HG03571 (cell line): Measurements from ENCODE around the gene ERCC2.
"Not testable (repeated sequence)": the region's sequence is repeated elsewhere in the genome, so short reads cannot be mapped to it uniquely, and the experiment has no call there.

Experiments
- ATAC-seq: cut with Tn5 transposase; IDR thresholded peaks from one replicate; pipeline ENCODE4 v1.9.1; 2021; ENCODE audit not compliant: unreplicated experiment

ERCC2 gene

DNA sequence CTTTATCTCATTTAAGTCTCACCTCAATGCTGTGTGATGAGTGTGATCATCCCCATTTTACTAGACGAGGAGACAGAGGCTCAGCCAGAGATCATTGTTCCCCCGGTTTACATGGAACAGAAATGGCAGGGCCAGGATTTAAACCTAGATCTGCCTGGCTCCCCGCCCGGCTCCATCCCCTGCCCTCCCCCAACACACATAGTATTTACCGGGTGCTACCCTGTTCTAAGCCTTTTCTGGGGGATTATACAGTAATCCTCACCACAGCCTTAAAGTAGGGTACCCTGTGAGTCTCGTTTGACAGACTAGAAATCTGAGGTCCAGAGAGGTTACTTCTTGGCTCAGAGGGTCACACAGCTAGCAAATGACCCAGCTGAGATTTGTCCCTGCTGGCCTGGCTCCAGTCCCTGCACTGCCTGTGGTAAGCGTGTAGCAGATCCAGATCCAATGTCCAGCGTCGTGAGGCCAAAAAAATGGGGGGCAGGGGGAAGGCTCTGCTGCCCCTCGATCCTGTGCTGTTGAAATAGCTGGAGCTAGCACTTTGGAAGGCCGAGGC lies 33.6 kb downstream of the ERCC2 start:
- no peak for ATAC-seq

- not testable (repeated sequence) for ATAC-seq
Observed at GRCh38 chr19:45334881-45335280, 35.5 kb downstream of the ERCC2 start.

GRCh38 chr19:45333609-45334303 lies 36.6 kb downstream of the ERCC2 start:
- ATAC-seq: no peak

DNA sequence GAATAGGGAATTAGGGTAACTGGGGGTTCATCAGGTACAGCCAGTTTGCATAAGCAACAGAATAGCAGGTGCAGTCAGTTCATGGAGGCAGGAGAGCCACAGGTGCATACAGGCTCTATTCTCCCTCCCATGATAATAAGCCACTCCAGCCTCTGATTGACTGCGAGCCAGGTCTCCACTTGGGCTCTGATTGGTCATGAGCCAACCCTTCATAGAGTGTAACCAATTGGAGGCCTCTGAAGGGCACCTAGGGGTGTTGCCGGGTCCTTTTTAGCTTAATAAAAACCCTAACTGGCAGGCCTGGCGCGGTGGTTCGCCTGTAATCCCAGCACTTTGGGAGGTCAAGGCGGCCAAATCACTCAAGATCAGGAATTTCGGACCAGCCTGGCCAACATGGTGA lies 39.0 kb downstream of the ERCC2 start:
- no peak for ATAC-seq

DNA sequence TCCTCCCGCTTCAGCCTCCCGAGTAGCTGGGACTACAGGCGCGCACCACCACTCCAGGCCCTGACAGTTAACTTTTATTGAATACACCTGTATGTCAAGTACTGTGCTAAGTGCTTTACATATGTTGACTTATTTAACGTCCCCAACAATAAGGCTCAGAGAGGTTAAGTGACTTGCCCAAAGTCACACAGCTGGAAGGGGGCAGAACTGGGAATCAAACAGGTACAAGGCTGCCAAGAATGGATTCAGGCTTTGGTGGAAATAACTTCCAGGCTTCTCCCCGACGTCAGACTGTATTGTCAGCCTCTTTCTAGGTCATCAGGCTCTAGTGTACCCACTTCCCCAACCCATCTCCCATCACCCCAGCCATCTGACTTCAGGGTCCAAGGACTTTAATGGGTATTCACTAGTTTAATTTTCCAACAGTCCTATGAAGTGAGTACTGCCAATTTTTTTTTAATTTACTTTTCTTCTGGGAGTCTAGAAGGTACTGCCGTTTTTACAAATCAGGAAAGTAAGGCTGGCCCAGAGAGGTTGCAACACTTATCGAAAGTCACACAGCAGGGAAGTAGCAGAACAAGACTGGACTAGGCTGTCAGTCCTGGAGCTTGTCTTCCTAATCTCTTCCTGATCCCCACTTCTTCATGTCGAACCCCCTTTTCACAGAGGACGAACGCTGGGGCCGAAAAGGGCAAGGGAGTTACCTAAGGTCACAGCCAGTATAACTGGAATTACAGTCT lies 42.8 kb downstream of the ERCC2 start:
- no peak for ATAC-seq

GRCh38 chr19:45324349-45324907 lies 45.9 kb downstream of the ERCC2 start:
- no peak for ATAC-seq

- ATAC-seq: no peak
Observed at GRCh38 chr19:45323671-45324081, 46.7 kb downstream of the ERCC2 start.

GRCh38 chr19:45322744-45323281 lies 47.6 kb downstream of the ERCC2 start, which contains the start of gene CKM:
Gene CKM (minus strand): TSS chr19:45322875. CDS start chr19:45319713, 3,162 bp downstream.
- no peak for ATAC-seq

DNA sequence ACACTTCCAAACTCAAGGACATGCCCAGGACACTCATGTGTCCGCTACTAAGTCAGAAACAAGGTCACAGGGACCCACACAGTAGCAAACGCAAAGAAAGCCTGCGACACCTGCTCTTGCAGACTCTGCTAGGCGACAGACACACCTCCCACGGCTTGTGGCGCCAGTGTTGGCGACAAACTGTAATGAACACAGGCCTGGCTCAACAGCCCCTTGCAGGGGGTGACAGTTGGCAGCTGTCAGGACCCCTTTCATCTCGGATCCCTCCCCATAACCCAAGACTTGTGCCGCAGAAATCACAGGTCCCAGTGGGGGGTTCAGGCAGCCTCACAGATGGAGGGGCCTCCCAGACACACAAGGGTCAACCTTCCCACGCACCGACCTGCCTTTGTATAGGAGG lies 48.1 kb downstream of the ERCC2 start:
- no peak for ATAC-seq

- no peak for ATAC-seq
Observed at GRCh38 chr19:45321848-45322247, 48.5 kb downstream of the ERCC2 start.

- ATAC-seq: no peak
Observed at GRCh38 chr19:45320997-45321775, 49.2 kb downstream of the ERCC2 start.

- ATAC-seq: no peak
Observed at GRCh38 chr19:45315304-45315703, 55.1 kb downstream of the ERCC2 start.

DNA sequence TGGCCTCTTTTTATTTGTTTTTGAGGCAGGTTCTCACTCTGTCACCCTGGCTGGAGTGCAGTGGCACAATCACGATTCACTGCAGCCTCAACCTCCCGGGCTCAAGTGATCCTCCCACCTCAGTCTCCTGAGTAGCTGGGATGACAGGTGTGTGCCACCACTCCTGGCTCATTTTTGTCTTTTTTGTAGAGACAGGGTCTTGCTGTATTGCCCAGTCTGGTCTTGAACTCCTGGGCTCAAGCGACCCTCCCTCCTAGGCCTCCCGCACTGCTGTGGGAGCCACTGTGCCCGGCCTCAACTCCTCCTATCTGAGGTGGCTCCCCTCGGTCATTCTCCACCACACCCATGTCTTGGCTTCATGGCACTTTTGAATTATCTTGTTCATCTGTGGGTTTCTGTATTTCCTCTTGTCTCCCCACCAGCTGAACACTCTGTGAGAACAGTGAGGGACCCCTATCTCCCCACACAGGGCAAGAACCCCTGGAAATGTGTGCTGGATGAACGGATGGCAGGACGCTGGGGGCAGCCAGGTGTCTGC lies 55.6 kb downstream of the ERCC2 start:
- no peak for ATAC-seq

DNA sequence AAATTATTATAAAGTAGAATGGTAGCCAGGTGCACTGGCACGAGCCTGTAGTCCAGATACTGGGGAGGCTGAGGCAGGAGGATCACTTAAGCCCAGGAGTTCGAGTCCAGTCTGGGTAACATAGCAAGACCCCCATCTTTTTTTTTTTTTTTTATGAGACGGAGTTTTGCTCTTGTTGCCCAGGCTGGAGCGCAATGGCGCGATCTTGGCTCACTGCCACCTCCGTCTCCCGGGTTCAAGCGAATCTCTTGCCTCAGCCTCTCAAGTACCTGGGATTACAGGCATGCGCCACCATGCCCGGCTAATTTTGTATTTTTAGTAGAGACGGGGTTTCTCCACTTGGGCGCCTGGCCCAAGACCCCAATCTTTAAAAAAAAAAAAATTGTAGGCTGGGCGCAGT lies 58.1 kb downstream of the ERCC2 start:
- ATAC-seq: not testable (repeated sequence)

DNA sequence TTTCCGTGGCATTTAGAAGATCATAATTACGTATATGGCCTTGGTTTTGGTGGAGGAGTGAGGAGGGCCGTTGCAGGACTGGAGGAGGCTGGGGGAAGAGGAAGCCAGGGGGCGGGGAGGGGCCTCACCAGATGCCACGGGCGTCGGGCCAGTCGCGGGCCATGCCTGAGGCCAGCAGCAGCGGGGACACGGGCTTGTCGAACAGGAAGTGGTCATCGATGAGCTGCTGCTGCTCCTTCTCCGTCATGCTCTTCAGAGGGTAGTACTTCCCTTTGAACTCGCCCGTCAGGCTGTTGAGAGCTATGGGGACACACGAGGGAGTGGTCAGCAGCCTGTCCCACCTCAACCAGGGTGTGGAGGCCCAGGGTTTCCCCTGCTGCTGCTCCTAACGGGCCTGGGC lies 58.8 kb downstream of the ERCC2 start:
- ATAC-seq: no peak

GRCh38 chr19:45309322-45309721 lies 61.1 kb downstream of the ERCC2 start:
- ATAC-seq: not testable (repeated sequence)

- ATAC-seq: no peak
Observed at GRCh38 chr19:45307361-45307760, 63.0 kb downstream of the ERCC2 start.

GRCh38 chr19:45306518-45307027 lies 63.8 kb downstream of the ERCC2 start:
- no peak for ATAC-seq

DNA sequence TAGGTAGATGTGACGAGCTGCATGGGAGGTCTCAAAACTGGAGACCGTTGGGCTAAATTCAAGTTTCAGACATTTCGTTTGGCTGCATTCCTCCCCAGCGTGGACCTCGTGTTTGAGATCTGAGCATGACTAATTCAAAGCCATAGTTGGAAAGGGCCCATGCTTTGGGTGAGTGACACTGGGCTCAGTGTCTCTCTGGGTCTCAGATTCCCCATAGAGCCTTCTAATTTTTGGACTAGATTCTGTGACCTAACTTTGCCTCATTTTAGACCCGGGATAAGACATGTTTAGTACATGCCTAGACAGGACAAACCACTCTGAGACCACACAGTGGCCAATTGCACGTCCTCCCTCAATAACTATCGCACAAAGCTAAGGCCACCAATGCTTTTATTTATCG lies 64.3 kb downstream of the ERCC2 start:
- no peak for ATAC-seq

GRCh38 chr19:45305421-45305820 lies 65.0 kb downstream of the ERCC2 start:
- ATAC-seq: no peak
